CD14-positive monocyte (primary cell): ENCODE results near the gene PDZK1. TPM values are rescaled to one million over a fixed set of nuclear protein-coding genes. Genes with fewer than 3 reads are reported as not detected.
"Not testable (repeated sequence)": the region's sequence is repeated elsewhere in the genome, so short reads cannot be mapped to it uniquely, and the experiment has no call there.

Experiments
- DNase-seq, 3 donors: peaks; one replicate each; pipeline ENCODE4 v3.0.0-alpha.2; 2011 to 2022
- H2AFZ ChIP-seq: 2 replicates; pipeline ENCODE4 v1.6.0; 2012; ENCODE audit warnings: mild to moderate bottlenecking, low read depth, low read length, inconsistent platforms; ENCODE audit not compliant: insufficient read depth, poor library complexity, severe bottlenecking
- H3K27ac ChIP-seq, 2 donors: 1 replicate in 1 of 2; 2 replicates in 1 of 2; pipeline ENCODE4 v1.5.1; 2012 to 2013; ENCODE audit warnings: low read length in 2 of 2, control low read depth in 1 of 2, inconsistent platforms in 1 of 2, low read depth in 1 of 2, mild to moderate bottlenecking in 1 of 2
- H3K27me3 ChIP-seq, 2 donors: one replicate each; pipeline versions ENCODE4 v1.6.0 to v1.6.1; 2011 to 2013; ENCODE audit warnings: low read length in 2 of 2; ENCODE audit not compliant: control insufficient read depth in 2 of 2, insufficient read depth in 2 of 2
- H3K36me3 ChIP-seq, 2 donors: replicated peaks in 1 of 2; 1 replicate in 1 of 2; 2 replicates in 1 of 2; pipeline versions ENCODE4 v1.5.1 to v1.6.1; 2012 to 2013; ENCODE audit warnings: low read length in 2 of 2, control low read depth in 1 of 2, inconsistent platforms in 1 of 2, mild to moderate bottlenecking in 1 of 2; ENCODE audit not compliant: insufficient read depth in 2 of 2, control insufficient read depth in 1 of 2
- H3K4me1 ChIP-seq, 2 donors: 1 replicate in 1 of 2; 2 replicates in 1 of 2; pipeline versions ENCODE4 v1.5.1 to v1.6.1; 2012 to 2013; ENCODE audit warnings: low read length in 2 of 2, control low read depth in 1 of 2, inconsistent platforms in 1 of 2, mild to moderate bottlenecking in 1 of 2, moderate library complexity in 1 of 2; ENCODE audit not compliant: insufficient read depth in 2 of 2, control insufficient read depth in 1 of 2
- H3K4me2 ChIP-seq: replicated peaks from 2 replicates; pipeline ENCODE3; 2012; ENCODE audit warnings: low read length, moderate library complexity, mild to moderate bottlenecking; ENCODE audit not compliant: poor library complexity, severe bottlenecking; ENCODE audit errors: extremely low read depth
- H3K4me3 ChIP-seq, 3 experiments: fragments of 200-600 bp in 1 of 3; sonication (generic) in 1 of 3; replicated peaks in 1 of 3; 1 replicate in 2 of 3; 2 replicates in 1 of 3; pipeline ENCODE4 v1.5.1; 2011 to 2013; ENCODE audit warnings: low read length in 3 of 3, mild to moderate bottlenecking in 3 of 3, control low read depth in 2 of 3, low read depth in 2 of 3, inconsistent platforms in 1 of 3, moderate library complexity in 1 of 3
- H3K79me2 ChIP-seq: 2 replicates; pipeline ENCODE4 v1.6.0; 2012; ENCODE audit warnings: mild to moderate bottlenecking, control low read depth, inconsistent platforms, low read length, moderate library complexity; ENCODE audit not compliant: insufficient read depth
- H3K9ac ChIP-seq: 2 replicates; pipeline ENCODE4 v1.6.0; 2017; ENCODE audit warnings: low read length, mild to moderate bottlenecking; ENCODE audit not compliant: insufficient read depth, poor library complexity, severe bottlenecking
- H3K9me3 ChIP-seq, 2 donors: replicated peaks in 1 of 2; 1 replicate in 1 of 2; 2 replicates in 1 of 2; pipeline versions ENCODE4 v1.5.1 to v1.6.1; 2012 to 2013; ENCODE audit warnings: low read length in 2 of 2, control low read depth in 1 of 2; ENCODE audit not compliant: control insufficient read depth in 1 of 2, insufficient read depth in 1 of 2
- H4K20me1 ChIP-seq: 2 replicates; pipeline ENCODE4 v1.6.0; 2012; ENCODE audit warnings: mild to moderate bottlenecking, low read length, control low read depth, moderate library complexity; ENCODE audit not compliant: insufficient read depth
- H3K27ac Mint-ChIP-seq, 7 donors: one replicate each; pipeline ENCODE4 v1.8.0; 2020; ENCODE audit warnings: mild to moderate bottlenecking in 7 of 7, mixed read lengths in 7 of 7, moderate library complexity in 6 of 7, inconsistent platforms in 2 of 7
- H3K27me3 Mint-ChIP-seq, 3 donors: one replicate each; pipeline ENCODE4 v1.8.0; 2021 to 2022; ENCODE audit warnings: low read depth in 3 of 3, mild to moderate bottlenecking in 3 of 3, mixed read lengths in 3 of 3, moderate library complexity in 3 of 3, inconsistent platforms in 1 of 3
- H3K36me3 Mint-ChIP-seq, 2 donors: one replicate each; pipeline ENCODE4 v1.8.0; 2020; ENCODE audit warnings: mixed read lengths in 2 of 2, inconsistent platforms in 1 of 2, mild to moderate bottlenecking in 1 of 2
- H3K4me1 Mint-ChIP-seq: one replicate; pipeline ENCODE4 v1.8.0; 2020; ENCODE audit warnings: mild to moderate bottlenecking, mixed read lengths
- H3K4me3 Mint-ChIP-seq, 2 donors: one replicate each; pipeline ENCODE4 v1.8.0; 2020; ENCODE audit warnings: mild to moderate bottlenecking in 2 of 2, mixed read lengths in 2 of 2, moderate library complexity in 1 of 2
- H3K9me3 Mint-ChIP-seq, 7 donors: one replicate each; pipeline ENCODE4 v1.8.0; 2020 to 2022; ENCODE audit warnings: mixed read lengths in 7 of 7, mild to moderate bottlenecking in 6 of 7, moderate library complexity in 6 of 7, inconsistent platforms in 2 of 7
- CTCF ChIP-seq: fragments of 200-600 bp; IDR thresholded peaks from one replicate; pipeline ENCODE4 v1.8.0; 2022; ENCODE audit warnings: antibody characterized with exemption, mild to moderate bottlenecking
- WGBS: methylation state at CpG from one replicate; pipeline ENCODE4 v1.1.5; 2013; ENCODE audit warnings: missing lambda C conversion rate; ENCODE audit not compliant: insufficient coverage; 5-methylcytosine and 5-hydroxymethylcytosine counted together
- intact Hi-C, 2 donors: fragments of 100-400 bp; cut with micrococcal nuclease; formaldehyde crosslinking; loops; one replicate each; pipeline versions ENCODE4 v1.15.0 to v1.15.1; 2023
- polyA plus RNA-seq, 3 donors: library from polyadenylated mRNA; depleted of rRNA in 1 of 3; unstranded in 2 of 3; stranded (reverse) in 1 of 3; fragments of 300-500 nt in 2 of 3; fragments of >200 nt in 1 of 3; fragmentation: Illumina TruSeq in 2 of 3; gene quantifications; 1 replicate in 2 of 3; 2 replicates in 1 of 3; pipeline ENCODE4 v1.2.3, GENCODE V29; 2012 to 2021

The PDZK1 gene
- polyA plus RNA-seq, 3 donors = 0.04 TPM; not detected in 2

- TF ChIP-seq CTCF = no peak
- intact Hi-C loops = no loop called here
- WGBS = 100% methylated on average over 2 of the region's 5 CpGs
Measured at GRCh38 chr1:145729666-145730436, 22.7 kb upstream of the PDZK1 start.

GRCh38 chr1:145729196-145729595, 22.0 kb upstream of the PDZK1 start:
- WGBS = 84% methylated on average over 3 of the region's 5 CpGs
- Mint-ChIP-seq H3K27ac (no peak overlapping the region), H3K4me1 (no peaks in the 10 kb centered on the region), H3K36me3 (peaks cover 6 to 9% of the 10 kb centered on the region in 2 donors), H3K9me3 (peaks cover 0 to 2% (median 0%) of the 10 kb centered on the region in 7 donors), H3K27me3 (peaks cover 0 to 2% (median 1%) of the 10 kb centered on the region in 3 donors), H3K4me3 (no peak overlapping the region)
- Histone ChIP-seq H3K9me3 (no peaks in the 10 kb centered on the region), H3K27me3 (no peaks in the 10 kb centered on the region), H3K79me2 (no peaks in the 10 kb centered on the region), H3K4me3 (no peak overlapping the region), H3K27ac (no peak overlapping the region), H3K4me1 (no peaks in the 10 kb centered on the region), H2AFZ (no peak overlapping the region), H3K9ac (no peak overlapping the region), H3K4me2 (no peak overlapping the region), H3K36me3 (no peaks in the 10 kb centered on the region), H4K20me1 (no peaks in the 10 kb centered on the region)
- no peak for DNase-seq
- intact Hi-C loops = no loop called here
- no peak for TF ChIP-seq CTCF

More at GRCh38 chr1:145729666-145730436, 22.7 kb upstream of the PDZK1 start:
- Histone ChIP-seq H3K36me3 (no peaks in the 10 kb centered on the region), H3K4me2 (no peak overlapping the region), H3K79me2 (no peaks in the 10 kb centered on the region), H3K9me3 (no peaks in the 10 kb centered on the region), H3K4me1 (no peaks in the 10 kb centered on the region), H3K27me3 (no peaks in the 10 kb centered on the region), H3K27ac (no peak overlapping the region), H2AFZ (no peak overlapping the region), H3K9ac (no peak overlapping the region), H4K20me1 (no peaks in the 10 kb centered on the region), H3K4me3 (no peak overlapping the region)
- peaks cover 6 to 9% of the 10 kb centered on the region in 2 donors for H3K36me3 Mint-ChIP-seq
- peaks cover 0 to 2% (median 0%) of the 10 kb centered on the region in 7 donors for H3K9me3 Mint-ChIP-seq
- no peak for DNase-seq
- no peak overlapping the region for H3K27ac Mint-ChIP-seq
- no peaks in the 10 kb centered on the region for H3K4me1 Mint-ChIP-seq
- H3K27me3 Mint-ChIP-seq = peaks cover 0 to 2% (median 1%) of the 10 kb centered on the region in 3 donors
- no peak overlapping the region for H3K4me3 Mint-ChIP-seq

GRCh38 chr1:145726193-145726592, 19.0 kb upstream of the PDZK1 start:
- H3K4me2 ChIP-seq, H3K36me3 ChIP-seq, H2AFZ ChIP-seq, intact Hi-C loops, H3K4me1 ChIP-seq, H3K79me2 ChIP-seq, H3K4me3 Mint-ChIP-seq, H3K27me3 ChIP-seq, H3K27ac ChIP-seq, H3K4me3 ChIP-seq, H3K36me3 Mint-ChIP-seq, DNase-seq, H3K9me3 Mint-ChIP-seq, H3K9ac ChIP-seq, H3K27ac Mint-ChIP-seq, H3K9me3 ChIP-seq, H4K20me1 ChIP-seq, H3K4me1 Mint-ChIP-seq: not testable (repeated sequence)
- WGBS = no CpG with 5 or more reads among the region's 5 CpGs
- H3K27me3 Mint-ChIP-seq = peaks cover 7 to 12% (median 9%) of the 10 kb centered on the region in 3 donors
